ENCODE data around the gene ZNF516.

ZNF516 gene

GRCh38 chr18:76455003-76455676 lies 39.9 kb downstream of the ZNF516 start:
- DNase-seq, result no peak

- DNase-seq, result no peak
Observed at GRCh38 chr18:76454418-76454817, 40.6 kb downstream of the ZNF516 start.

GRCh38 chr18:76453932-76454331 lies 41.1 kb downstream of the ZNF516 start:
- DNase-seq, result no peak

- no peak for DNase-seq
Observed at GRCh38 chr18:76453057-76453561, 41.9 kb downstream of the ZNF516 start.

DNA sequence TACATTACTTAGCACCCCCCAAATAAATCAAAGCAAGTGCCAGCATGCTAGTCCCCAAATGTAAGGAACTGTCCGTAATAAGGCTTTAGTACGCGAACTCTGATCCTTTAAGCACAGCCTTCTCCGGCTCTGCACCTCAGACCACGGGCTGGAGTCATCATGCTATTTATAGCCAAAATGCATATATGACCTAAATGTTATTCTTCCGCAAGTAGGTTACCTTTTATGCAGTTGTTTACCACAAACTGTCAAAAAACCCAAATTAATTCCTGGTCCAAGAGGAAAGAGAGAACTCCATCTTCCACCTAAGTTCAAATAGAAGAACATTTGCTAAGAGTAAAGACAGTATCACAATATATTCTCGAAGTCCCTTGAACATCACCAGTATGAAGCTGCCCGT lies 42.7 kb downstream of the ZNF516 start:
- DNase-seq, result no peak

- DNase-seq, result no peak
Observed at GRCh38 chr18:76451396-76452331, 43.4 kb downstream of the ZNF516 start.

- DNase-seq, result no peak
Observed at GRCh38 chr18:76450452-76451395, 44.3 kb downstream of the ZNF516 start.

- no peak for DNase-seq
Observed at GRCh38 chr18:76449111-76449453, 46.0 kb downstream of the ZNF516 start.

DNA sequence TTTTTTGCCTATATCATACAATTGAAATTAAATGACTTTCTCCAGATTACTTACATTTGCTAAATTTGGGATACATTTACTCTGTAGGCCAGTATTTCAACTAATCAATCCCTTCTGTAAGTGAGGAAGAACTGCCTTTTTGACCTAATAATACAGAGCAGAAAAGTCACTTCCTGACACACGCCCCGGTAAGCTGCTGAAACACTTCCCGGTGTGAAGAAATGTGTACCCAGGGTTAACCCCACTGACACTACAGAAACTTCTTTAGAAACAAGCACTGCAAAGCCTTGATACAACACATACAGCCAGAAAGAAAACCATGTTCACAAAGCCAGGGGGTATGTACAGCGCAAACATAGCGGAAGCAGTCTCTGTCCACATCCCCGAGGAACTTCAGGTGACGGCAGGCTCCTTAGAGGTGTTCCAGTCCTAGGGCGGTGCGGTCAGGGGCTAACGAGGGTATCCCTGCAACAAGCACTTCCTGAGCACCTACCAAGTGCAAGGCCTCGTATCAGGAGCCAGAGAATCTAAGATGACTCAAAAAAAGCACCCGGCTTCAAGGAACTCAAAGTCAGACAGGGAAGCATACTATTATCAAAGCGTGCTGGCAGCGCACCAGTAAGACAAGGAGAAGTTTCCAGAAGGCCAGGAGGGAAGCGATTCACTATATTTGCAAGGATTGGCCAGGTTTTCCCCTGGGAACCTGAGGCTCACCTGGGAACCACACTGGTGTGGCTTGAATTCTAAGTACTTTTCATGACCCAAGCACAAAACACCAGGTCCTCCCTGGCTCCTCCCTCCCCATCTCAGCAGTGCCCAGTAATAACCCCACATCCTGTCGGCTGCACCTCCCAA lies 46.6 kb downstream of the ZNF516 start:
- no peak for DNase-seq

DNA sequence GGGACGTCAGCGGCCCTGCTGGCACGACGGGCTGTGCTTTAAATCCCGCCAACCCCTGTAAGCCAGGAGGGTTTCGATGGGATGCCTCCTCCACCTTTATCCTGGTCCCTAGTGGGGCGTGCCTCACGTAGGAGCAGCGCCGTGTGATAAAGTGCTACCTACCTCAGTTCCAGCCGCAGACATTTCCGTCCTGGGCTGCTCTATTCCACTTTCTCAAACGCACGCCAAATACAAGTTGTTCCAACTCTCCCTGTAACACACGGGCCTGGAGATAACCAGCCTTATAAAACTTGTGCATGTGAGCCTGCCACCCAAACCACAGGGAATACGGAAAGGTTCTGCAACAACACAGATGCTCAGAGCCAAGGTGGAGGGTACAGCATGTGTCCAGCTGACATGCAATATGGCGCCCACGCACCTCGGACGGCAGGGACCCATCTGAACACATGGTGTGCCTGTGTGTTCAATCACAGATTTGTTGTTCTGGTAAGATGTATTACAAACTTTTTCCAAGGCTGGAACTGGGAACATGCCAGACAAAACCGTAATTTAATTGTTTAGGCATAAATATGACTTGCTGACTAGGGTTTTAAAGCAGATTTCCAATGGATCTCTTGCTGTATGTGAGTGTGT lies 47.7 kb downstream of the ZNF516 start:
- no peak for DNase-seq

- no peak for DNase-seq
Observed at GRCh38 chr18:76446321-76447257, 48.5 kb downstream of the ZNF516 start.

DNA sequence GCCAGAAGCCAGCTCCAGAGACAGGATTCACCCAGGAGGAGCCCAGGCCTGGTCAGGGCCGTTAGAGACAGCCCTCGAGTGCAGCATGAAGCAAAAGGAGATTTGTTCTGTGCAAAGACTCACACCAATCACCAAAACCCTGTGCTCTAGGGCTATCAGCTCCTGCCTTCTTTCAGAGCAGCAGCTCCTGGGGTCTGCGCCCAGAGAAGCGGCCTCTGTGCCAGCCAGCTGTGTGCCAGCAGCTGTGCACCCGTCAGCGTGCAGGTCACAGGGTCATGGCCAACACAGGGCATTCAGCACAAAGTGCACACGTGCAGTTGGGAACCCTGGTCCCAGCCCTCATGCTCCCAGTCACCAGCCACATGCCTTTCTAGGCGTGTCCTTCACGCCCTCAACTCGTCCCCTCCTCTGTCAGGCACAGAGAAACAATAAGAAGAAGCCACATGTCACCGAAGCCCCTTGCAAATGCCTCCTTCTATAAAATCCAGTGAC lies 49.3 kb downstream of the ZNF516 start:
- no peak for DNase-seq

DNA sequence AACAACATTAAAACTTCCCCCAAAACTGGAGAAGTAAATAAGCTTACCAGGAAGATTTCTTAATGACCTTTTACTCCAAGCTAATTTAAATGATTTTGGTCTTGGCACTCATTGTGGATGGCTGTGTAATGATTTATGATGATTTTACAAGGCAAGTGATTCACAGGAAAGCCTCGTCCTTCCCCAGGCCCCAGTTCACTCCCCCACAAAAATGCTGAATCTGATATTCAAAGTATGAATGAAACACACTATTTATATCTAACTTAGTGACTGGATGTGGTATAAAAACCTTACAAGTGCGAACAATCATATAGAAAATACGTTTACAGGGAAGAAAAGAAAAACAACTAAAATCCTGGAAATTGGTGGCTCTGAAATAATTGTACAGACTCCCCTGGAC lies 49.8 kb downstream of the ZNF516 start:
- no peak for DNase-seq

DNA sequence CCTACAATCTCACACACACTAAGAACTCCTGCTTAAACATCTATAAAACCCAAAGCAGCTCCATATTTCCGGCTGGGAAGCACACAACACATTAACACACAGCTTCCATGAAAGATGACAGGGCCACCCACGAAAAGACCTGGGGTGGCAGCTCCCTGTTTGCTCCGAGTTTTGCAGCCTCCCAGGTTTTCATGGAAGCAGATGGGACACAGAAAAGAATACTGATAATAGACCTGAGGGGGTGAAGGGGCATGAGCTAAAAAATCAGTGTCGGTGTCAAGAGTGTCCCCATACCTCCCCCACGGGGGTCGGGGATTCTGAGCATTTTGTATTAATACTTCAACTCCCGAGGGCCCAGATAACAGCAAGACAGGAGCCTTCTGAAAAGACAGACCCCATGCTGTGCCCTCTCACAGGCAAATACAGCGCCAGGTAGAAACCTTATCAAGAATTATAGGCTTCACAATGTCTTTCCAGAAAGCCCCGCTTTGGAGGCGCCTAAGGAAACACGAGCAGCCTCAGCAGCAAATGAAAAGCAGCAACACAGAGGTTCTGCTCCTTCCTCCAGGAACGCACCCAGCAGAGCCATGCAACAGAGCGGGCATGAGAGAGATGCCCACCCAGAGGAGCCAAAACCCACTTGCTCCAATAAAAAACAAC lies 50.5 kb downstream of the ZNF516 start:
- no peak for DNase-seq

- no peak for DNase-seq
Observed at GRCh38 chr18:76443519-76444445, 51.3 kb downstream of the ZNF516 start.

GRCh38 chr18:76442413-76443171 lies 52.5 kb downstream of the ZNF516 start:
- no peak for DNase-seq

DNA sequence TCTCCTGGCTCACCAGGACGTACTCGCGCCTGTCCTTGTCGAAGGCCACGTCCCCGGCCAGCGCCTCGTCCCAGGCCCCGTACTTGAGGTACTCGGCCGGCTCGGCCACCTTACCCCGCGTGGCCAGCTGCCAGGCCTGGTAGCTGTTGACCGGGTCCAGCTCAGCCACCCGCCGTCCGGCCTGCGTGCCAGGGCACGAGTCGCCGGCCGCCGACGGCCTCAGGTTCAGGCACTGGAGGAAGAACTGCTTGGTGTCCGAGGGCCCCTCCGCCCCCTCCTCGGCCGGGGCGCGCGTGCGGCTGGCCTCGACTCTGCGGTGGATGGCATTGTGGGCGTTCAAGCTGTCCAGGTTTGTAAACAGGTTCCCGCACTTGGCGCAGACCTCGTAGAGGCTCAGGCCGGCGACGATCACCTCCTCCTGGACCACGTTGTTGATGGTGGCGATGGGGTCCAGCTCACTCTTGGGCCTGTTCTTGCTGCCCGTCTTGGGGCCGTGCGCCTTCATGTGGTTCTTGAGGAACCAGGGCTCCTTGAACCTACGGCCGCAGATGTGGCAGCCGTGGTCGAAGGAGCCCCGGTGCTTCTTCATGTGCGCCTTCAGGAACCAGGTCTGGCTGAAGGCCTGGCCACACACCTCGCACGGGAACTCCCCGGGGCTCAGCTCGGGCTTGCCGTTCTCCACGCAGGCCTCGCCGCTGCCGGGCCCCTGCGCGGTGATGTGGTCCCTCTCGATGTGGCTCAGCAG lies 53.2 kb downstream of the ZNF516 start:
- DNase-seq, result no peak

Measured in CD4-positive, alpha-beta T cell treated with Interleukin-4 for 1 hour (primary cell).